Astrocyte of the hippocampus (primary cell): Measurements from ENCODE around the gene NOVA2.

Experiments used
- DNase-seq: peaks from one replicate; pipeline ENCODE4 v3.0.0; 2011; ENCODE audit warnings: low read depth, low spot score

NOVA2 gene

GRCh38 chr19:45924891-45925447 is 48.7 kb downstream of the NOVA2 start:
- no peak for DNase-seq

- no peak for DNase-seq
Measured at GRCh38 chr19:45922281-45922680, 51.4 kb downstream of the NOVA2 start.

DNA sequence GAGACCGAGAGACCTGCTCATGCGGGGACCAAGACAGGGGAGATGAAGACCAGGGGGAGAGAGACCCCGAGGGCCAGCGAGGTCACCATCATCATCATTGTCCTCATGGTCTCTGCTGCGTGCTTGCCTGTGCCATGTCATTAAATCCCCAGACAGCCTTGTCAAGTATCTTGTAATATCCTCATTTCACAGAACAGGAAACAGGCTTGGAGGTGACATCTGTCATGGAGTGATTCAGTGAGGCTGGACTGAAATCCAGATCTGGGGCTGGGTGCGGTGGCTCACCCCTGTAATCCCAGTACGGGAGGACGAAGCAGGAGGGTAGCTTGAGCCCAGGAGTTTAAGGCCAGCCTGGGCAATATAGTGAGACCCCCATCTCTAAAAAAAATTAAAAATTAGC is 53.2 kb downstream of the NOVA2 start:
- no peak for DNase-seq

- no peak for DNase-seq
Measured at GRCh38 chr19:45919678-45920077, 54.0 kb downstream of the NOVA2 start.

DNA sequence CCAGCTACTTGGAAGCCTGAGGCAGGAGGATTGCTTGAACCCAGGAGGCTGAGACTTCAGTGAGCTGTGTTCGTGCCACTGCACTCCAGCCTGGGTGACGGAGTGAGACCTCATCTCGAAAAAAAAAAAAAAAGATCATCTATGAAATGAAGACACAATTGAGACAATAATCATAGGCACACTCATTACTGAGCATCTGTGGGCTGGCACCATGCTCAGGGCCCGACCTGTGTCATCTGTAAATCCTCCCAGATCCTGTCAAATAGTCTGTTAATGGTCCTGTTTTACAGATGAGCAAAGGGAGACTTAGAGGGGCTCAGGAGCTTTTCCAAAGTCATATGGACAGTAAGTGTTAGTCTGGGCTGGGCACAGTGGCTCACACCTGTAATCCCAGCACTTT is 54.9 kb downstream of the NOVA2 start:
- no peak for DNase-seq

- no peak for DNase-seq
Measured at GRCh38 chr19:45917421-45918091, 56.1 kb downstream of the NOVA2 start.

- peak; percentile 25 for DNase-seq
Measured at GRCh38 chr19:45913874-45914830, 59.5 kb downstream of the NOVA2 start, which contains the start of gene NANOS2. Gene NANOS2 (minus strand): TSS chr19:45914778. CDS start chr19:45914693, 85 bp downstream.

DNA sequence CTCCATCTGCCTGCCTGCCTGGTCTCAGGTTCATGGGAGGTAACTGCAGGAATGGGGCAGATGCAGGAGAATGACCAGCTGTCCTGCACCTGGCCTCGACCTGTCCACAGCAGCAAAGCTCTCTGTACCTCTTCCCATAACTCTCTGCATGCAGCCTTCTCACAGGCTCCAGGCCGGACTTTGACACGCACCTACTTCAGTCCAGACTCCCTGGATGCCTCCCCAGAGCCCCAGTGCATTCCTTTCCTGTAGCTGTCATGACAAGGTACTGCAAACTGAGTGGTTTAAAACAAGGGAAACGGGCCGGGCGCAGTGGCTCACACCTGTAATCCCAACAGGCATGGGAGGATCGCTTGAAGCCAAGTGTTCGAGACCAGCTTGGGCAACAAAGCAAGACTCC is 62.4 kb downstream of the NOVA2 start:
- DNase-seq = no peak

GRCh38 chr19:45908956-45909355 is 64.7 kb downstream of the NOVA2 start:
- DNase-seq = no peak

DNA sequence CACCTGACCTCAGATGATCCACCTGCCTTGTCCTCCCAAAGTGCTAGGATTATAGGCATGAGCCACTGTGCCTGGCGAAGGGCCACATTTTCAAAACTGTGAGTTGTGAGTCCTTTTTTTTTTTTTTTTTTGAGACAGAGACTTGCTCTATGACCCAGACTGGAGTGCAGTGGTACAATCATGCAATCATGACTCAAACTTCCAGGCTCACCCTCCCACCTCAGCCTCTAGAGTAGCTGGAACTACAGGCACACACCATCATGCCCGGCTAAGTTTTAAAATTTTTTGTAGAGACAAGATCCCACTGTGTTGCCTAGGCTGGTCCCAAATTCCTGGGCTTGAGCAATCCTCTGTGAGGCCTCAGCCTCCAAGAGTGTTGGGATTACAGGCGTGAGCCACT is 67.4 kb downstream of the NOVA2 start:
- DNase-seq = no peak

- no peak for DNase-seq
Measured at GRCh38 chr19:45905011-45905410, 68.7 kb downstream of the NOVA2 start.

DNA sequence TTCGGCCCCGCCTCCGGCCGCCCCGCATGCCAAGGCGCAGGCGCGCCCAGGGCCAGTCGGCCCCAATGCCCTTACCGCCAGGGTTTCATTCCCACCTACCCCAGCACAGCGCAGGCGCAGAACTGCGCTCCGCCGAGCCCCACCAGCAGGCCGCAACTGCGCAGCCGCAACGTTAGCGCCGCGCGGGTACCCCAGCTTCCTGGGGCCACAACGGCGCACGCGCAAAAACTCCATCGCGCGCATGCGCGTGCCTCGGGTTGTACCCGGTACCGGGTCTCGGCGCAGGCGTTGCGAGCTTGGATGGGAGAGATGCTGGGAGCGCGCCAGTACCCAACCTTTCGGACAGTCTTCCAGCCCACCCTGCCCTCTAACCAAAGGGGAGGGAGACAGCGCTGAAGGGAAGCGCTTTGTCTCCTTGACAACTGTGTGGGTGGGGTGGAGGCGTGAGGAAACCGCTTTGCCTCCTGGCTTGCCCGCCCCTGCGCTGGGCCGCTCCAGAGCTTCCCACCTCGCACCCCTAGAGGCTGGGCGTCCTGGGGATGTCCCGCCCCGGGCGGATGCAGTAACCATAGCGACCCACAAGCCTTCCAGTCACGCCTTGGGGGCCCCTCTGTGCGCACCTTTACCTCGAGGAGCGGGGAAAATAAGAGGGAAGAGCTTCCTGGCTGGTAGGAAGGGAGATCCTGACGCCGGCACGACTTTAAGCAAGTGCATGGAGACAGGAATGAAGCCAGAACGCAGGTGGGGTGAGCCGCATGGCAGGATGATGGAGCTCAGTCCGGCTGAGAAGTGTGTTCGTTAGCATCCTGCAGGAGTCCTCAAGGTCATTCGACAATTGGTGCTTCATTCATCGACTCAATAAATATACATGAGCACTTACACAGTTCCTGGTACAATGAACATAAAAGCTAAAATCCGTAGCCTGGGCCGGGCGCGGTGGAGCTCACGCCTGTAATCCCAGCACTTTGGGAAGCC is 70.7 kb downstream of the NOVA2 start:
- DNase-seq = peak; percentile 100

DNA sequence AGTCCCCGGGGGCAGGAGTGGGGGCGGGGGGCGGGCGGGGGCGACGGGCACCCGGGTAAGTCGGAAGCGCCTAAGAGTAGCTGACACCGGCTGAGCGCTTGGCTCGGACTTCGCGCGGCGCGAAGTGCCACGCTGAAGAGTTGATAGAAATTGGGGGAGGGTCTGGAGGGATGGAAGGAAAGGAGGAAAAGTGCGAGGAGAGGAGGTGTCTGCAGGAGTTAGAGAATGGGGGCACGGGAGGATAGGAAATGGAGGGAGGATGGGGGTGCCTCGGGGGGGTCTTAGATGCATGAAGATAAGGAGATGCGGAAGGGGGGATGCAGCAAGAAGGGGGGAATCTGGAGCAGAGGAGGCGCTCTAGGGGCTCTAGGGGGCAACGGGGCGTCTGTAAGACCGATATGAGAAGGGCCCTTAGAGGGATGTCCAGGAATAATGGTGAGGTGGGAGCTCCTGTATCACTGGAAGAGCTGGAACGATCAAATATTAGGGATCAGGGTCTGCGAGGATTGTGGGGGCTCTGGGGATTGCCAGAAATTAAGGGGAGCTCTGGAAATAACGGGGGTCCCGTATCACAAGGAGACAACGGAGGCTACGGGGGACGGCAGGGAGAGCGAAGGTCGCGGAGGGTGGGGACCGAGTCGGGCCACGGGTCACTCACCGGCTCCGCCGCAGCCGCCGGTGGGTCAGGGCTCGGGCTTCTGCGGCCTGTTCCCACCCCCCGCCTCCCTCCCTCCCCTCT is 71.6 kb downstream of the NOVA2 start, which contains the start of gene MYPOP:
Gene MYPOP, minus strand, starts transcription at position 702 of the 739 bp plus-strand sequence. CDS start 840 bp downstream, outside the sequence.
- peak; percentile 44 for DNase-seq

DNA sequence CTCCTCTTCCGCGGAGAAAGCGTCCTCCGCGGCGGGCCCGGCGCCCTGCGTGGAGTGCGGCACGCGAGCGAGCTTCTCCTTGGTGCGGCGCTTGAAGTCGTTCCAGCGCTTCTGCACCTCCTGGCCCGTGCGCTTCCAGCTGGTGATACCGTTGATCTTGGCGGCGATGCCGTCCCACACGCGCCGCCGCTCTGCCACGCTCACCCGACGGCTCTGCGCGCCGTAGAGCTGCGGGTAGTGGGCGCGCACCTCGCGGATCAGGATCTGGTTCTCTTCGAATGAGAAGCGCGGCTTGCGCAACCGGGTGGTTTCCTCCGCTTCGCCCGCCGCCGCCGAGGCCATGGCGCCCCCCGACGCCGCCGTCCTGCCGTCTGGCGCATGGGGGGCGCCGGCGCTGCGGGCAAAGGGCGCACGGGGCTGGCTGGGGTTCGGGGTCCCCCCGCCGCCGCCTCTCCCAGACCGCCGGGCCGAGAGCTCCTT is 72.2 kb downstream of the NOVA2 start:
- DNase-seq = peak; percentile 62

GRCh38 chr19:45900738-45901431 is 72.8 kb downstream of the NOVA2 start:
- DNase-seq = peak; percentile 14

DNA sequence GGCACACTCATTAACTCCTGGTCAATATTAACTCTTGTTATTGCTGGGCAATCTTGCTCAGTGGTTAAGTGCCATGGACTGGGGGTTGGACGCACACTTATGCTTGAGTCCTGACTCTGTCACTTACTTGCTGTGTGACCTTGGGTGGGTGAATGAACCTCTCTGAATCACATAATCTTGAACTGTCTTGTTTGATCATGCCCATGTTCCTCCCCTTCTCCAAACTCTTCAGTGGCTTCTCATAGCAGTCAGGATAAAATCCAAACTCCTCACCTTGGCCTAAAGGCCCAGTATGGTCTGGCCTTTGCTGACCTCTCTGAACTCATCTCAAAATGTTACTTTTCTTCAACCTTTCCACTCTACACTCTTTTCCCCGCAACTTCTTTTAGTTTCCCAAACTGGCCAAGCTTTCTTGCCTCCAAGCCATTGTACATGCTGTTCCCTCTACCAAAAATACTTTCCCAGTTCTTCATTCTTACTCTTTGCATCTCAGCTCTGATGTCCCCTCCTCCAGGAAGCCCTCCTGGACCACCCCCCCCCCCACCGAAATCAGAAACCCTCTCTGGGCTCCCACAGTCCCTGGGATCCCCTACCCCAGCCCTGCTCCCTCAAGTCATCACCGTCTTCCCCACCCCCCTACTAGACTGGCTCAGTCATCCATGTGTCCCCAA is 73.6 kb downstream of the NOVA2 start:
- no peak for DNase-seq

DNA sequence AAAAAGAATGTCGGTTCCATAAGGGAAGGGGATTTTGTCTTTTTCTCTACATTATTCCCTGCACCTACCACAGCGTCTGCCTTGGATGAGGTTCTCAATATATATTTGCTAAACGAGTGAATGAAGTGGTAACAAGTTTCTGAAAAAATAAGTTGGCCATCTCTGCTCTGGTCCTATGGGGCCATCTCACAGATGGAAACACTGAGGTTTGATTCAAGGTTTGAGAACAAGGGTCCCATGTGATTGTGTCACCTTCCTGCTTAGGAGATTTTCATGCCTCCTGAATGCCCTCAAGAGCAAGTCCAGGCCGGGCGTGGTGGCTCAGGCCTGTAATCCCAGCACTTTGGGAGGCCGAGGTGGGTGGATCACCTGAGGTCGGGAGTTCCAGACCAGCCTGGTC is 74.4 kb downstream of the NOVA2 start:
- DNase-seq = no peak

- DNase-seq = no peak
Measured at GRCh38 chr19:45897261-45897812, 76.3 kb downstream of the NOVA2 start.
